GM18498 (cell line): ENCODE results near the gene PCGF1.
"Not testable (repeated sequence)": the region's sequence is repeated elsewhere in the genome, so short reads cannot be mapped to it uniquely, and the experiment has no call there.

Source experiments
- ATAC-seq: cut with Tn5 transposase; IDR thresholded peaks from one replicate; pipeline ENCODE4 v1.9.1; 2021; ENCODE audit warnings: mild to moderate bottlenecking, moderate library complexity; ENCODE audit not compliant: unreplicated experiment

Gene PCGF1

GRCh38 chr2:74474481-74474880 is 33.0 kb downstream of the PCGF1 start:
- no peak for ATAC-seq

DNA sequence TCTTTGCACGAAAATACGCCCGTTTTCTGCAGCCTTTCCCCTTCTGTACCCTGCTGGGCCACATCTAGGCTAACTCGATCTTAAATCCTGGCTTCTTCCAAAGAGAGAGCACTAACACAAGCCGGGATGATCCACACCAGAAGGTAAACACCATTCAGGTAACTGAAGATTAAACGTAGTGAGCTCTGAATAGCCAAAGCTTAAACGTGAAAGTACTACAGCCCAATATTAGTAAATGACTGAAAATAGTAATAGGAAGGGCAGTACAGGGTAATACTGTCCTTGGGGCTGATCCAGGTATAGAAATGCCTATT is 34.6 kb downstream of the PCGF1 start:
- ATAC-seq, result no peak

- peak; percentile 87 for ATAC-seq
Measured at GRCh38 chr2:74472086-74472944, 35.2 kb downstream of the PCGF1 start, which contains the start of gene MRPL53. Gene MRPL53, minus strand, starts transcription at chr2:74472680. Its CDS starts 20 bp downstream, at chr2:74472660.

DNA sequence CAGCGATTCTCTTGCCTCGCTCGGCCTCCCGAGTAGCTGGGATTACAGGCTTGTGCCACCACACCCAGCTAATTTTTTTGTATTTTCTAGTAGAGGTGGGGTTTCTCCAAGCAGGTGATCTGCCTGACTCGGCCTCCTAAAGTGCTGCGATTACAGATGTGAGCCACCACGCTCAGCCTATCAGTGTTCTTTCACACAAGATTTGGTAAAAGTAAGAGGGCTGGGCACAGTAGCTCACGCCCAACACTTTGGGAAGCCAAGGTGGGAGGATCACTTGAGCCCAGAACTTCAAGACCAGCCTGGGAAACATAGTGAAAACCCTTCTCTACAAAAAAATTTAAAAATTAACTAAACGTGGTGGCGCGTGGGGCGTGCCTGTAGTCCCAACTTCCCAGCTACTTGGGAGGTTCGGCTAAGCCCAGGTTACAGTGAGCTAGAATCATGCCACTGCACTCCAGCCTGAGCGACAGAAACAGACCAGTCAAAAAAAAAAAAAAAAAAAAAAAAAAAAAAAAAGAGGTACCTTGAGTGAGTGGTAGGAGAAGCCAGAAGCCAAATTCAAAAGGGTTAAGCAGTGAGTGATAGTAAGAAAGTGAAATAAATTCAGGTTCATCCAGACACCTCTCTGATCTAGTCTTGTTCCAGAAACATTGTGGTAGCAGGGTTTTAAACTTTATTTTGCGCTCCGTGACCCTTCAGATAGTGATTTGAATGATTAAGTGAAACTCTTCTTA is 36.0 kb downstream of the PCGF1 start:
- ATAC-seq, result no peak

DNA sequence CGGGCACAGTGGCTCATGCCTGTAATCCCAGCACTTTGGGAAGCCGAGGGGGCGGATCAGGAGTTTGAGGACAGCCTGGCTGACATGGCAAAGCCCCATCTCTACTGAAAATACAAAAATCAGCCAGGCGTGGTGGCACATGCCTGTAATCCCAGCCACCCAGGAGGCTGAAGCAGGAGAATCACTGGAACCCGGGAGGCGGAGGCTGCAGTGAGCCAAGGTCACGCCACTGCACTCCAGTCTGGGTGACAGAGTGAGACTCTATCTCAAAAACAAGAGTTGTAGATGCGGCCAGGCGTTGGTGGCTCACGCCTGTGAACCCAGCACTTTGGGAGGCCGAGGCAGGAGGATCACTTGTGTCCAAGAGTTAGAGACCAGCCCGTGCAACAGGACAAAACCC is 36.8 kb downstream of the PCGF1 start:
- not testable (repeated sequence) for ATAC-seq

DNA sequence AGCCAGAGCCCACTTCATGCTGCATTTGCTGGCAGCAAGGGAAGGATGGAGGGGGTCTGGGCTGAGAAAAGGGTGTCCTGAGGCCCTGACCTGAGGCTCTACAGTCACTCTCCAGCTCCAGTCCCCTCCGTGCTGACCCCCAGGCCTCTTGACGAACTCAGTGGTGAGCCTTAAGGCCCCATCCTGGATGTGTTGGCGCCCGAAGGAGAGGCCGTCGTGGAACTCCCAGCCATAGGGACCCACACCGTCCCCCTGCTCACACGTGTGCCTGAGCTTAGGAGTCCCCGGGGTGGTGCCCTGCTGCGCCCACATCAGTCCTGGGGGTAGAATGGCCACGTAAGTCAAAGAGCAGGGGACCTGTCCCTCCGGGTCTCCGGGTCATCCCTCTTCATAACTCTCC is 43.1 kb downstream of the PCGF1 start:
- ATAC-seq, result no peak

DNA sequence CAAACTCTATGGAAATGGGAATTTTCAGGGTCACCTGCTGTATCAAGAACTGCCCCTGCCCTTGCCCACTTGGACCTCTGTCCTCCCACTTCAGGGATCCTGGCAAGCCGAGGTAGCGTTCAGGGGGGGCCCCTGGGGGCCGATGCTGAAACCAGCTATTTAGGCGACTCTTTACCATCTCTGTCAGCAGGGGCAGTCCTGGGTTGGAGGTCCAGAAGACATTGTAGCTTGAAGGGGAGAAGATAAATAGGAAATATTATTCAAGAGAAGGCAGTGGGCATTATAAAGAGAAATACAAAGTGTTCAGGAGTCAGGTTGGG is 44.7 kb downstream of the PCGF1 start:
- no peak for ATAC-seq

- no peak for ATAC-seq
Measured at GRCh38 chr2:74462054-74462785, 45.3 kb downstream of the PCGF1 start.

DNA sequence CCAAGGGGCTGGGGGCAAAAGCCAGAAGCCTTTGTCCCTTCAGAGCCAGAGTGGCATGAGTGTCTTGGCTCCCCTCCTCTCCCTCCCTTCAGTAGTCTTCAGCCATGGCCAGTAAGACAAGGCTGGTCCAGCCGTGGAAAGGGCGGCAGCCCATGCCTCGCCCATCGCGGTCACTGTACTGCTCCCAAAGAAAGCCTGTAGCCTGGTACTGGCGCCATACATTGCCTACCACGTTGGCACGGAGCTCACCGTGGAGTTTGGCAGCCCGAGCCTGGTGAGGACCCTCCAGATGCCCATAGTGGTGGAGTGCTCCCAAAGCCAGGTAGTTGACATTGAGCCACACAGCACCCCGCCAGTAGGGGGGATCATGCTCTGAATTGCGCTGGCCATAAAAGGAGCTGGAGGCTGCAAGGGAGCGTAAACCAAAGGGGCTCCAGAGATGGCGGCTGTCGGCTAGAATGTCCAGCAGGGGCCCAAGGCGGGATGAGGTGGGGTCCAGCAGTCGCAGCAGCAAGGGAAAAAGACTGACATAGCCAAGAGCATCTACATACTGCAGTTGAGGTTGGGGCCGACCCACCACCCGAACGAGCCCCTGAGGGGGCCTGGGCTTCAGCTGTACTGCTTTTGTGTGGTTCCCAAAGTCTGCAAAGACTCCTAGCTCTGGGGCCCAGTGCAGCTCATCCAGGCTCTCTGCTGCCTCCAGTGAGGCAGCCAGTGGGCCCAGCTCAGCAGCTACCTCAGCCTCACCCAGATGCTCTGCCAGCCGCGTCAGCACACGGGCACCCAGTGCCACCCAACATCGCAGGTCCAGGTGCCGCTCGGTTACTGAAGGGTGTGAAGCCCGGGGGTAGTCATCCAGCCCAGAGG is 46.1 kb downstream of the PCGF1 start:
- ATAC-seq, result no peak

DNA sequence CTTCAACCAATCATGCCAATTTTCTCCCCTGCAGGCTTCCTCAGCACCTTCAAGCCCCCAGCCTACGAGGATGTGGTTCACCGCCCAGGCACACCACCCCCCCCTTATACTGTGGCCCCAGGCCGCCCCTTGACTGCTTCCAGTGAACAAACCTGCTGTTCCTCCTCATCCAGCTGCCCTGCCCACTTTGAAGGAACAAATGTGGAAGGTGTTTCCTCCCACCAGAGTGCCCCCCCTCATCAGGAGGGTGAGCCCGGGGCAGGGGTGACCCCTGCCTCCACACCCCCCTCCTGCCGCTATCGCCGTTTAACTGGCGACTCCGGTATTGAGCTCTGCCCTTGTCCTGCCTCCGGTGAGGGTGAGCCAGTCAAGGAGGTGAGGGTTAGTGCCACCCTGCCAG is 47.3 kb downstream of the PCGF1 start:
- not testable (repeated sequence) for ATAC-seq

DNA sequence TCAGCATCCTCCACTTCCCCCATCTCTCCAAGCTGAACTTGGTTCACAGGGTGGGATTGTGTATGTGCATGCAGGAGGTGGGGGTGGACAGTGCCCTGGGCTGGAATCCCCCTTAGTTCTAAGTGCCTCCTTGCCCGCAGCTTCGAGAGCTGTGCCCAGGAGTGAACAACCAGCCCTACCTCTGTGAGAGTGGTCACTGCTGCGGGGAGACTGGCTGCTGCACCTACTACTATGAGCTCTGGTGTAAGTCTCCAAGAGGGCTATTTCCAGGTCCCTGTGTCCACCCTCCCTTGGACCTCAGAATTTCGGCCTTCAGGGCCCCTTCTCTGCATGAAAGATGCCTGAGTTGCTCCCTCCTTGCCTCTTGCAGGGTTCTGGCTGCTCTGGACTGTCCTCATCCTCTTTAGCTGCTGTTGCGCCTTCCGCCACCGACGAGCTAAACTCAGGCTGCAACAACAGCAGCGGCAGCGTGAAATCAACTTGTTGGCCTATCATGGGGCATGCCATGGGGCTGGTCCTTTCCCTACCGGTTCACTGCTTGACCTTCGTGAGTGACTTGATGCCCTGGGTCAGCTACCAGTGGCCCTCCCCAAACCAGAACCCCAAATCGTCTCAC is 47.9 kb downstream of the PCGF1 start:
- not testable (repeated sequence) for ATAC-seq

DNA sequence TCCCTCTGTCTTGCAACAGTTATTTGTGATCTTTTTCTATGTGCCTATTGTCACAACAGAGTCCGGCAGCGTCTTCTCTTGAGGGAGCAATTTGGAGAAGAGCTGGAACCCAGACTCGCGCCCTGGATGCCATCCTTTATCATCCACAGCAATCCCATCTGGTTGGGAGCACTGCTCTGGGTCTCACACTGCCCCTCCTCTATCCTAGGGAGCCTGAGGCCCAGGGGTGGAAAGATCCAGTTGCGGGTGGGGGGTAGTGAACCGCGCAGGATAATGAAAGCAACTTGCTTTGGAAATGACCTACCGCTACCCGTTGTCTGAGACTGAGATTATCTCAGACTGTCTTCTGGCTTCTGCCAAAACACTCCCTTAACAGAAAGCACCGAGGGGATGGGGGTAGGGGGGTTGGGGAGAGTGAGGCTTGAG is 48.5 kb downstream of the PCGF1 start:
- no peak for ATAC-seq

DNA sequence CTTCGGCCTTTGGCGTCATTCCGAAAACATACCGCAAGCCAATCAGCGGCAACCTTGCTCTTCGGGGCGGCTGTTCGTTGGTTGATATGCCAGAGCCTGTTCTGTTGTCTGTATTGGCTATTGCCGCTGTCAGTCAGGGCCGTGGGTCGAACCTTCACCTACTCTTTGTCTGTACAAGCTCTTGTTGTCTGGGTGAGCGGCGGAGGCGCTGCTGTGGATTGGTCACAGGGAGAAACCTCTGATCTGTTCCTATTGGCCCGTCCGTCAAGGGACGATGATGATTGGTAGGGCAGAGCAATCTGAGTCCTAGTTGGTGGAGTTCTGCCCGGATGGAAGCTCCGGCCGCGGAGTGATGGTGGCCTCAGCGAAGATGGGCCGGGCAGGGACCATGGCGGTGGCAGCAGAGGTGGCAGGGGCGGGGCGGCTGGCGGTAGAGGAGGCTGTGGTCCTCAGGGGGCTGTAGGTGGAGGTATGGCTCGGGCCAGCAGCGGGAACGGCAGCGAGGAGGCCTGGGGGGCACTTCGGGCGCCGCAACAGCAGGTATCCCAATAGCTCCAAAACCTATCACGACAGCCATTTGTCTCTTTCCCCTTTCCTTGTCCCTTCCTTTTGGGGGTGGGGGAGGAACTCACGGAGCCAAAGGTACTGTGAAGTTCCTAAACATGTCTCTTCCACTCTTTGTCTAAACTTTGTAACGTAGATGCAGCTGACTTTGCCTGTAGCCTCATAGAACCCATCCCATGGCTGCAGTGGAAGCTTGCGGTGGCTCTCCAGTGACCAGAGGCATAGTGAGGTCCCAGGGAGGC is 49.2 kb downstream of the PCGF1 start, which contains the start of gene WBP1:
Gene WBP1 (plus strand): TSS at position 307 of the 806 bp plus-strand sequence. CDS start 165 bp downstream, at position 472.
- peak; percentile 82 for ATAC-seq

DNA sequence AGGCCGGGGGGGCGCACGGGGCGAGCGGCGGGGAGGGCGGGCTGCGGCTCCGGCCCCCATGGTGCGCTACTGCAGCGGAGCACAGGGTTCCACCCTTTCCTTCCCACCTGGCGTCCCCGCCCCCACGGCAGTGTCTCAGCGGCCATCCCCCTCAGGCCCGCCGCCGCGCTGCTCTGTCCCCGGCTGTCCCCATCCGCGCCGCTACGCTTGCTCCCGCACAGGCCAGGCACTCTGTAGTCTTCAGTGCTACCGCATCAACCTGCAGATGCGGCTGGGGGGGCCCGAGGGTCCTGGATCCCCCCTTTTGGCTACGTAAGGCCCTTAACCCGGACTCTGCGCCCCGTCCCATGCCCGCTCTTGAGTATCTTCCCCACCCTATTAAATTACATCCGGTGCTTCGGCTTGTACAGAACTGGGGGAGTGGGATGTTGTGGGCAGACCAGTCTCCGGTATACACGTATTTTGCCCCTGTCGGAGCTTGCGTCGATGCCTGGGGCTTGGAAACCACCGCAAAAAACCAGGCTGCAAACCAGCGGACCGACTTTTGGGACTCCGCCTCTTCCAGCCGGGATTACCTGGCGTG is 49.9 kb downstream of the PCGF1 start:
- ATAC-seq, result peak; percentile 40

DNA sequence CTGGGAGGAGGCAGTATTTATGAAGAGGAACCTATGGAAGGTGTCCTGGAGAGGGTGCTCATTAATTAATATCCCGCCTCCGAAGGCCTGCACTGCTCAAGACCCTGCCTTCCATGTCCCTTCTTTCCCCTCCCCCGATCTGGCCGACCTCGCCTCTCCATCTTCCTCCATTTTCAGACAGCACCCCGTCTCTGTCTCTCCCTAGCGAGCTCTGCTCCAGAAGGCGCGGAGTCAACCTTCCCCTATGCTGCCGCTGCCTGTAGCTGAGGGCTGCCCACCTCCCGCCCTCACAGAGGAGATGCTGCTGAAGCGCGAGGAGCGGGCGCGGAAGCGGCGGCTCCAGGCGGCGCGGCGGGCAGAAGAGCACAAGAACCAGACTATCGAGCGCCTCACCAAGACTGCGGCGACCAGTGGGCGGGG is 50.4 kb downstream of the PCGF1 start:
- no peak for ATAC-seq
